Placental epithelial cell (primary cell): ENCODE results near the gene PATL2. TPM values are rescaled to one million over a fixed set of nuclear protein-coding genes. Genes with fewer than 3 reads are reported as not detected.

ENCODE experiments used
- small RNA-seq: library from RNA; depleted of rRNA; stranded (forward); fragments of <200 nt; gene quantifications from one replicate; pipeline ENCODE3, GENCODE V24; 2012
- total RNA-seq: library from RNA; depleted of rRNA; stranded (reverse); fragments of >200 nt; gene quantifications from 2 replicates; pipeline ENCODE4 v1.2.3, GENCODE V29; 2012

PATL2 gene
- total RNA-seq, result 0.11 and 0.79 TPM in 2 replicates

GRCh38 chr15:44711096-44711742 is at the start of gene PATL2, which contains the start of gene B2M:
TSS of gene PATL2 (minus strand) at chr15:44711323. CDS start at chr15:44676490, 34,833 bp downstream.
TSS of gene B2M (plus strand) at chr15:44711517. CDS start at chr15:44711547, 30 bp downstream.

GRCh38 chr15:44736181-44736765 is 25.1 kb upstream of the PATL2 start, which contains the start of gene TRIM69:
TSS of gene TRIM69 (plus strand) at chr15:44736528. CDS start at chr15:44736705, 177 bp downstream.

GRCh38 chr15:44663410-44664308 is 47.5 kb downstream of the PATL2 start, which contains the start of gene SPG11:
TSS of gene SPG11 (minus strand) at chr15:44663662. CDS start at chr15:44663647, 15 bp downstream.

Small RNAs within 50 kb of the gene (small RNA-seq; reads per million reads assigned to genes)
- not detected for gene RF00019

Other genes with a start within 250 kb of the PATL2 start
- 22.1 and 28.3 TPM in 2 replicates for gene EIF3J, start 174.2 kb downstream of the PATL2 start, total RNA-seq
- 67.5 and 87.9 TPM in 2 replicates for gene SPG11, start 47.7 kb downstream of the PATL2 start, total RNA-seq
- 690 and 982 TPM in 2 replicates for gene B2M, start 194 bp upstream of the PATL2 start, total RNA-seq
- gene TRIM69, start 25.2 kb upstream of the PATL2 start, total RNA-seq, result 7.1 and 9.3 TPM in 2 replicates
- gene TERB2, start 245.4 kb upstream of the PATL2 start, total RNA-seq, result not detected in 2 replicates